ENCODE measurements around the gene GAL3ST3. TPM values are rescaled to one million over a fixed set of nuclear protein-coding genes. Genes with fewer than 3 reads are reported as not detected.

The GAL3ST3 gene
- total RNA-seq, 1 donor from 2014 or later: not detected

GRCh38 chr11:66062408-66062807 lies 13.4 kb upstream of the GAL3ST3 start:
- Histone ChIP-seq H3K9me3 (no peaks in the 10 kb centered on the region), H3K27me3 (ENCODE audit: low read depth) (no peaks in the 10 kb centered on the region), H3K36me3 (peaks cover 100% of the 10 kb centered on the region), H3K27ac (no peak overlapping the region), H3K4me1 (peaks cover 4% of the 10 kb centered on the region), H3K4me3 (no peak overlapping the region)
- DNase-seq: no peak
- intact Hi-C loops (cut with DNase I): no loop called here
- TF ChIP-seq, protein P1, sequence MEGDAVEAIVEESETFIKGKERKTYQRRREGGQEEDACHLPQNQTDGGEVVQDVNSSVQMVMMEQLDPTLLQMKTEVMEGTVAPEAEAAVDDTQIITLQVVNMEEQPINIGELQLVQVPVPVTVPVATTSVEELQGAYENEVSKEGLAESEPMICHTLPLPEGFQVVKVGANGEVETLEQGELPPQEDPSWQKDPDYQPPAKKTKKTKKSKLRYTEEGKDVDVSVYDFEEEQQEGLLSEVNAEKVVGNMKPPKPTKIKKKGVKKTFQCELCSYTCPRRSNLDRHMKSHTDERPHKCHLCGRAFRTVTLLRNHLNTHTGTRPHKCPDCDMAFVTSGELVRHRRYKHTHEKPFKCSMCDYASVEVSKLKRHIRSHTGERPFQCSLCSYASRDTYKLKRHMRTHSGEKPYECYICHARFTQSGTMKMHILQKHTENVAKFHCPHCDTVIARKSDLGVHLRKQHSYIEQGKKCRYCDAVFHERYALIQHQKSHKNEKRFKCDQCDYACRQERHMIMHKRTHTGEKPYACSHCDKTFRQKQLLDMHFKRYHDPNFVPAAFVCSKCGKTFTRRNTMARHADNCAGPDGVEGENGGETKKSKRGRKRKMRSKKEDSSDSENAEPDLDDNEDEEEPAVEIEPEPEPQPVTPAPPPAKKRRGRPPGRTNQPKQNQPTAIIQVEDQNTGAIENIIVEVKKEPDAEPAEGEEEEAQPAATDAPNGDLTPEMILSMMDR (IDR thresholded peaks at IDR 0.05): no peak
- ATAC-seq: no peak

DNA sequence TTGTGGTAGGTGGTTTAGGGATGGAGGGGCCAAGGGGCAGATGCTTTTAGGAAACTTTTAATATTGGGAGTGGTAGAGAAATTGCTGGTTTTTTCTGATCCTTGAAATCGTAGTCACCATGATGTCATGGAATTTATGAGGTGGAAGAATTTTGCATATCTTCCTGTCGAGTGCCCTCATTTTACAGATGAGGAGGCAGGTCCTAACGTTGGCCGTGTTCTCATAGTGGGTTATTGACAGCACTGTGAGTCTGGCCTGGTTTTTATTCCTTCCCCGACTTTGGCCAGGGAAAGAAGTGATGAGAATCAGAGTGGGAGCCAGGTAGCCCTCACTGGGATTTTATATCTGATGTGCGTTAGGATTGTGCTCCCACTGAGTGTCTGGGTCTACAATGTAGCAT lies 12.3 kb upstream of the GAL3ST3 start:
- Histone ChIP-seq H3K4me1 (no peaks in the 10 kb centered on the region), H3K9me3 (no peaks in the 10 kb centered on the region), H3K27me3 (ENCODE audit: low read depth) (no peaks in the 10 kb centered on the region), H3K27ac (no peak overlapping the region), H3K4me3 (no peak overlapping the region), H3K36me3 (peaks cover 100% of the 10 kb centered on the region)
- TF ChIP-seq, protein P1 (IDR thresholded peaks at IDR 0.05): no peak
- ATAC-seq: no peak
- no peak for DNase-seq
- intact Hi-C loops (cut with DNase I): no loop called here

GRCh38 chr11:66059966-66060680 lies 11.2 kb upstream of the GAL3ST3 start:
- Histone ChIP-seq H3K27me3 (ENCODE audit: low read depth) (no peaks in the 10 kb centered on the region), H3K4me3 (no peak overlapping the region), H3K4me1 (no peaks in the 10 kb centered on the region), H3K36me3 (peaks cover 100% of the 10 kb centered on the region), H3K9me3 (no peaks in the 10 kb centered on the region), H3K27ac (no peak overlapping the region)
- intact Hi-C loops (cut with DNase I): no loop called here
- TF ChIP-seq, protein P1 (IDR thresholded peaks at IDR 0.05): no peak
- ATAC-seq (no peak), DNase-seq (no peak)

DNA sequence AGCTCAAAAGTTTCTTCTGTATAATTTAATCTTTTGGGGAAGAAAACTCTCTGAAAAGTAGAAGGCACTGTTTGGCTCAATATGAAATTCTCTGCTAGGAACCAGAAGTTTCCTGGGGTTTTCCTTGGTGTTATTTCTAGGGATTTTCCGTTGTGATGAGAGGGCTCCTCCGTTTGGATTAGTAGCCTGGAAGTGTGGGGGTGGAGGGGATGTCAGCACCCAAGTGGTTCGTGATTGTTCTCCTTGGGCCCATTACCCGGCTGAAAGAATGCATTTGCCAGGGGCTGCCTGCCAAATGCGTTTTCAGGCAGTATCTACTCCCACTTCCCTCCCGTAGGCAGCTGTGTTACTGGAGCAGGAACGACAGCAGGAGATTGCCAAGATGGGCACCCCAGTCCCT lies 7.5 kb upstream of the GAL3ST3 start:
- no peaks in the 10 kb centered on the region for H3K9me3 ChIP-seq
- no peak overlapping the region for H3K27ac ChIP-seq
- no peaks in the 10 kb centered on the region for H3K27me3 ChIP-seq (ENCODE audit: low read depth)
- ATAC-seq: no peak
- DNase-seq: no peak
- TF ChIP-seq, protein P1 (IDR thresholded peaks at IDR 0.05): no peak
- peaks cover 81% of the 10 kb centered on the region for H3K36me3 ChIP-seq
- no peak overlapping the region for H3K4me3 ChIP-seq
- peaks cover 16% of the 10 kb centered on the region for H3K4me1 ChIP-seq
- intact Hi-C loops (cut with DNase I): no loop called here

GRCh38 chr11:66055021-66055420 lies 6.1 kb upstream of the GAL3ST3 start:
- ATAC-seq: no peak
- no peaks in the 10 kb centered on the region for H3K27me3 ChIP-seq (ENCODE audit: low read depth)

More at GRCh38 chr11:66055021-66055420, 6.1 kb upstream of the GAL3ST3 start:
- Histone ChIP-seq H3K4me3 (no peak overlapping the region), H3K36me3 (peaks cover 66% of the 10 kb centered on the region), H3K4me1 (peaks cover 21% of the 10 kb centered on the region), H3K27ac (no peak overlapping the region), H3K9me3 (no peaks in the 10 kb centered on the region)
- TF ChIP-seq, protein P1 (IDR thresholded peaks at IDR 0.05): no peak
- no peak for DNase-seq
- intact Hi-C loops (cut with DNase I): no loop called here

Measured in lower lobe of right lung (tissue), 2 donors.